T-helper 17 cell (primary cell): ENCODE results near the gene TBC1D14. TPM values are rescaled to one million over a fixed set of nuclear protein-coding genes. Genes with fewer than 3 reads are reported as not detected.
"Not testable (repeated sequence)": the region's sequence is repeated elsewhere in the genome, so short reads cannot be mapped to it uniquely, and the experiment has no call there.

Experiments used
- ATAC-seq: fragments of 150-1000 bp; cut with Tn5 transposase; 2 replicates; pipeline ENCODE4 v1.10.0; 2021; ENCODE audit warnings: mild to moderate bottlenecking, moderate library complexity
- DNase-seq, 3 donors: peaks; one replicate each; pipeline versions ENCODE4 v3.0.0 to v3.0.0-alpha.2; 2020 to 2021
- H3K9me3 ChIP-seq: one replicate; pipeline ENCODE4 v1.7.0; 2013; ENCODE audit warnings: low read length, mild to moderate bottlenecking; ENCODE audit not compliant: control insufficient read depth, poor library complexity, severe bottlenecking
- H3K27ac Mint-ChIP-seq: one replicate; pipeline ENCODE4 v1.8.0; 2022; ENCODE audit warnings: mild to moderate bottlenecking, moderate library complexity, mixed read lengths
- H3K27me3 Mint-ChIP-seq: one replicate; pipeline ENCODE4 v1.8.0; 2022; ENCODE audit warnings: mixed read lengths
- H3K36me3 Mint-ChIP-seq: one replicate; pipeline ENCODE4 v1.8.0; 2022; ENCODE audit warnings: low read depth, mixed read lengths
- H3K4me1 Mint-ChIP-seq: one replicate; pipeline ENCODE4 v1.8.0; 2022; ENCODE audit warnings: mild to moderate bottlenecking, mixed read lengths
- H3K4me3 Mint-ChIP-seq: one replicate; pipeline ENCODE4 v1.8.0; 2022; ENCODE audit warnings: mild to moderate bottlenecking, moderate library complexity, mixed read lengths
- total RNA-seq, 4 donors: library from RNA in 2 of 4; stranded (reverse) in 2 of 4; gene quantifications; one replicate each; pipeline ENCODE4 v1.2.3 and lab custom pipeline; 2022 to 2026

TBC1D14 gene
- total RNA-seq, 2 donors from 2014 or later, result 49.1 to 55.2 TPM

- no peaks in the 10 kb centered on the region for H3K9me3 ChIP-seq
- H3K4me3 Mint-ChIP-seq, result no peak overlapping the region
- peak overlapping the region; percentile 71 for H3K27ac Mint-ChIP-seq
- peaks cover 16% of the 10 kb centered on the region for H3K4me1 Mint-ChIP-seq
- DNase-seq (no peak), ATAC-seq (no peak)
- no peaks in the 10 kb centered on the region for H3K36me3 Mint-ChIP-seq
- H3K27me3 Mint-ChIP-seq, result no peaks in the 10 kb centered on the region
Measured at GRCh38 chr4:6893449-6894085, 16.1 kb upstream of the TBC1D14 start.

- H3K27me3 Mint-ChIP-seq, result no peaks in the 10 kb centered on the region
- H3K36me3 Mint-ChIP-seq, result no peaks in the 10 kb centered on the region
- ATAC-seq, result no peak
- no peaks in the 10 kb centered on the region for H3K9me3 ChIP-seq
- no peak for DNase-seq
- peak overlapping the region; percentile 71 for H3K27ac Mint-ChIP-seq
- H3K4me1 Mint-ChIP-seq, result peaks cover 19% of the 10 kb centered on the region
- no peak overlapping the region for H3K4me3 Mint-ChIP-seq
Measured at GRCh38 chr4:6894086-6894478, 15.5 kb upstream of the TBC1D14 start.

GRCh38 chr4:6894528-6895498 lies 14.8 kb upstream of the TBC1D14 start:
- no peaks in the 10 kb centered on the region for H3K27me3 Mint-ChIP-seq
- ATAC-seq (no peak), DNase-seq (no peak)
- no peak overlapping the region for H3K27ac Mint-ChIP-seq
- peaks cover 25% of the 10 kb centered on the region for H3K4me1 Mint-ChIP-seq
- H3K36me3 Mint-ChIP-seq, result no peaks in the 10 kb centered on the region
- H3K9me3 ChIP-seq, result no peaks in the 10 kb centered on the region
- H3K4me3 Mint-ChIP-seq, result peak overlapping the region; percentile 28

- no peak for DNase-seq
- no peaks in the 10 kb centered on the region for H3K36me3 Mint-ChIP-seq
Measured at GRCh38 chr4:6896035-6896434, 13.6 kb upstream of the TBC1D14 start.

GRCh38 chr4:6898763-6899162 lies 10.9 kb upstream of the TBC1D14 start:
- H3K27ac Mint-ChIP-seq, result peak overlapping the region; percentile 91
- peaks cover 26% of the 10 kb centered on the region for H3K4me1 Mint-ChIP-seq
- H3K9me3 ChIP-seq, result no peaks in the 10 kb centered on the region
- DNase-seq, result no peak
- no peaks in the 10 kb centered on the region for H3K36me3 Mint-ChIP-seq
- H3K4me3 Mint-ChIP-seq, result peak overlapping the region; percentile 72
- H3K27me3 Mint-ChIP-seq, result no peaks in the 10 kb centered on the region
- ATAC-seq, result peak; percentile 25

More at GRCh38 chr4:6896035-6896434, 13.6 kb upstream of the TBC1D14 start:
- Mint-ChIP-seq H3K27ac (no peak overlapping the region), H3K4me3 (no peak overlapping the region), H3K27me3 (no peaks in the 10 kb centered on the region), H3K4me1 (peaks cover 30% of the 10 kb centered on the region)
- no peaks in the 10 kb centered on the region for H3K9me3 ChIP-seq
- no peak for ATAC-seq

GRCh38 chr4:6900181-6900812 lies 9.3 kb upstream of the TBC1D14 start:
- no peaks in the 10 kb centered on the region for H3K9me3 ChIP-seq
- Mint-ChIP-seq H3K27ac (peak overlapping the region; percentile 91), H3K4me3 (peak overlapping the region; percentile 57), H3K4me1 (peaks cover 31% of the 10 kb centered on the region), H3K27me3 (no peaks in the 10 kb centered on the region), H3K36me3 (no peaks in the 10 kb centered on the region)
- no peak for ATAC-seq
- DNase-seq, result no peak

- DNase-seq (no peak), ATAC-seq (no peak)
- no peaks in the 10 kb centered on the region for H3K9me3 ChIP-seq
- Mint-ChIP-seq H3K4me3 (peak overlapping the region; percentile 57), H3K4me1 (peaks cover 31% of the 10 kb centered on the region), H3K36me3 (no peaks in the 10 kb centered on the region), H3K27me3 (no peaks in the 10 kb centered on the region), H3K27ac (peak overlapping the region; percentile 91)
Measured at GRCh38 chr4:6900956-6901355, 8.7 kb upstream of the TBC1D14 start.

GRCh38 chr4:6901669-6902317 lies 7.8 kb upstream of the TBC1D14 start:
- H3K4me3 Mint-ChIP-seq, result no peak overlapping the region
- H3K4me1 Mint-ChIP-seq, result peaks cover 29% of the 10 kb centered on the region
- ATAC-seq (no peak), DNase-seq (no peak)
- H3K27ac Mint-ChIP-seq, result no peak overlapping the region
- H3K9me3 ChIP-seq, result no peaks in the 10 kb centered on the region
- H3K36me3 Mint-ChIP-seq, result no peaks in the 10 kb centered on the region
- H3K27me3 Mint-ChIP-seq, result no peaks in the 10 kb centered on the region

GRCh38 chr4:6902318-6903042 lies 7.1 kb upstream of the TBC1D14 start:
- Mint-ChIP-seq H3K36me3 (no peaks in the 10 kb centered on the region), H3K4me1 (peaks cover 32% of the 10 kb centered on the region), H3K4me3 (no peak overlapping the region)

GRCh38 chr4:6905516-6906445 lies 3.8 kb upstream of the TBC1D14 start:
- Mint-ChIP-seq H3K4me3 (no peak overlapping the region), H3K4me1 (peaks cover 35% of the 10 kb centered on the region), H3K27ac (peak overlapping the region; percentile 93), H3K36me3 (no peaks in the 10 kb centered on the region), H3K27me3 (no peaks in the 10 kb centered on the region)
- ATAC-seq (no peak), DNase-seq (no peak)
- H3K9me3 ChIP-seq, result no peaks in the 10 kb centered on the region

More at GRCh38 chr4:6902318-6903042, 7.1 kb upstream of the TBC1D14 start:
- Mint-ChIP-seq H3K27me3 (no peaks in the 10 kb centered on the region), H3K27ac (no peak overlapping the region)
- DNase-seq, result no peak
- no peak for ATAC-seq
- H3K9me3 ChIP-seq, result no peaks in the 10 kb centered on the region

- H3K4me3 Mint-ChIP-seq, H3K27ac Mint-ChIP-seq, H3K36me3 Mint-ChIP-seq, ATAC-seq, H3K9me3 ChIP-seq, DNase-seq, H3K27me3 Mint-ChIP-seq: not testable (repeated sequence)
- peaks cover 38% of the 10 kb centered on the region for H3K4me1 Mint-ChIP-seq
Measured at GRCh38 chr4:6906486-6906885, 3.1 kb upstream of the TBC1D14 start.
